Progenitor cell of endocrine pancreas (in vitro differentiated cells): ENCODE data around the gene RARB. TPM values are rescaled to one million over a fixed set of nuclear protein-coding genes. Genes with fewer than 3 reads are reported as not detected.

Experiments
- DNase-seq: peaks from one replicate; pipeline ENCODE4 v3.0.0; 2021; ENCODE audit warnings: low spot score; ENCODE audit not compliant: unreplicated experiment
- H3K27ac Mint-ChIP-seq: 2 replicates; pipeline ENCODE4 v1.8.0; 2021; ENCODE audit warnings: mild to moderate bottlenecking, moderate library complexity, mixed read lengths
- H3K27me3 Mint-ChIP-seq: 2 replicates; pipeline ENCODE4 v1.8.0; 2021; ENCODE audit warnings: mixed read lengths
- H3K36me3 Mint-ChIP-seq: 2 replicates; pipeline ENCODE4 v1.8.0; 2022; ENCODE audit warnings: mixed read lengths; ENCODE audit not compliant: insufficient read depth
- H3K4me1 Mint-ChIP-seq: 2 replicates; pipeline ENCODE4 v1.8.0; 2021; ENCODE audit warnings: low read depth, mixed read lengths
- H3K4me3 Mint-ChIP-seq: 2 replicates; pipeline ENCODE4 v1.8.0; 2021; ENCODE audit warnings: low read depth, mild to moderate bottlenecking, moderate library complexity, mixed read lengths
- H3K9me3 Mint-ChIP-seq: 2 replicates; pipeline ENCODE4 v1.8.0; 2021; ENCODE audit warnings: low read depth, mixed read lengths
- CTCF ChIP-seq: fragments of 200-600 bp; sonication (generic); IDR thresholded peaks from one replicate; pipeline ENCODE4 v1.5.0; 2021; ENCODE audit warnings: antibody characterized with exemption, mild to moderate bottlenecking; ENCODE audit not compliant: unreplicated experiment
- total RNA-seq: library from RNA; stranded (reverse); gene quantifications from 2 replicates; pipeline ENCODE4 v1.2.1, GENCODE V29; 2021

The RARB gene
- total RNA-seq, 1 donor from 2014 or later, result 30.0 TPM

DNA sequence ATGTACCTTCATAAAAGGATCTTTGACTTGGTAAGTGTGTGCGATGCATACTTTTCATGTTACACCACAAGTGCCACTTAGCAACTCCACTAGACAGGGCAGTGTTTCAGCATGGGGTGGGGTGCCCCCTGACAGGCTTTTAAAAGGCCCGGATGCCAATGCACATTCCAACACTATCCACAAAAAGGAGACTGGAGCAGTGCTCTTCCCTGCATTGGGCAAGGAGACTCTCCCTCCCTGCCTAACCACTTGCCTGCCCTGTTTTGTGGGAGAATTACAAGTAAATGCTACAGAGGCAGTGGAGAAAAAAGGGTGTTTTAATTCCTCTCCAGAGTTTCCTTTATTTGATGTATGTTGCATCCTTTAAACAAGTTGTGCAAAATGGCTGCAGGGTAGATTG is 1.7 kb upstream of the RARB start:
- Mint-ChIP-seq H3K9me3 (no peaks in the 10 kb centered on the region), H3K4me1 (peaks cover 44% of the 10 kb centered on the region)

DNA sequence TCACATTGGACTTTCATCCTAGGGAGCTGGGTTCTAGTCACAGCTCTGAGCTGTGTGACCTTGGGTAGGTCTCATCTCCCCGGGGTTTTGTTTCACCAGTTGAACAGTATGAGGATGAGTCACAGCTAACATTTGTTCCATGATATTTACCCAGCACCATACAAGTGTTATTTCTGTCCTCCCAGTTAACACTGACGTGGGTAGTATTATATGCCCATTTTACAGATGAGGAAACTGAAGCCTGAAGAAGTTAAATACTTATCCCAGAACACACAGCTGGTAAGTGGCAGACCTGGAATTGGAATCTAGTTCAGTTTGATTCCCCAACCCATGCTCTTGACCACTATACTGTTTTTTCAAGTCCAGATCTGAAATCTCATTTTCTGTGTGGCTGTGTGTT is 908 bp upstream of the RARB start:
- no peak for TF ChIP-seq CTCF
- H3K4me1 Mint-ChIP-seq, result peaks cover 48% of the 10 kb centered on the region
- no peaks in the 10 kb centered on the region for H3K27me3 Mint-ChIP-seq
- peak overlapping the region; percentile 95 for H3K4me3 Mint-ChIP-seq
- no peak for DNase-seq
- no peaks in the 10 kb centered on the region for H3K9me3 Mint-ChIP-seq
- H3K36me3 Mint-ChIP-seq, result no peaks in the 10 kb centered on the region
- peak overlapping the region; percentile 99 for H3K27ac Mint-ChIP-seq

More for the DNA sequence above, 1.7 kb upstream of the RARB start:
- no peak for DNase-seq
- H3K4me3 Mint-ChIP-seq, result peak overlapping the region; percentile 58
- peak overlapping the region; percentile 76 for H3K27ac Mint-ChIP-seq
- no peak for TF ChIP-seq CTCF
- H3K27me3 Mint-ChIP-seq, result no peaks in the 10 kb centered on the region
- no peaks in the 10 kb centered on the region for H3K36me3 Mint-ChIP-seq

- H3K4me1 Mint-ChIP-seq, result peaks cover 50% of the 10 kb centered on the region
- DNase-seq, result no peak
- peak overlapping the region; percentile 95 for H3K4me3 Mint-ChIP-seq
Measured at GRCh38 chr3:25427563-25427941, 511 bp upstream of the RARB start.

DNA sequence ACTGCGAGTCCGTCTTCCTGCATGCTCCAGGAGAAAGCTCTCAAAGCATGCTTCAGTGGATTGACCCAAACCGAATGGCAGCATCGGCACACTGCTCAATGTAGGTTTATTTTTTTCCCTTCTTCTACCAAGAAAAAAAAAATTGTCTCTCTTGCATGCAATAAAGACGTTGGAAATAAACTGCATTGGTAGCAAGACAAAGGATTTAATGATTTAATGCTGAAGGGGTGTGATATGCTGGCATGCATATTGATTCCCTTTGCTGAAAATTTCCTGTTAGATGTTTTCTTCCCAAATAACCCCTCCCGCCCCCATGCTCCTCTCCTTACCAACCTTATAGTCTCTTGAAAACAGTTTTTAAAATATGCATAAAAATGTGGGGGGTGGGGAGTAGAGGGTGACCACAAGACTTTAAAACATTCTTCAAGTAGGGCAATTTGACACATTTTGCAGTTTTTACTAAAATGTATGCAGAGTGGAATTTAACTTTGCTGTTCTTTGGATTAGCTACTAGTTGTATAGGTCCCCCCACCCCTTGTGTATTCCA is 799 bp downstream of the RARB start:
- peak overlapping the region; percentile 99 for H3K27ac Mint-ChIP-seq
- peaks cover 58% of the 10 kb centered on the region for H3K4me1 Mint-ChIP-seq
- no peak for TF ChIP-seq CTCF
- no peaks in the 10 kb centered on the region for H3K9me3 Mint-ChIP-seq
- peak overlapping the region; percentile 95 for H3K4me3 Mint-ChIP-seq
- H3K27me3 Mint-ChIP-seq, result no peaks in the 10 kb centered on the region
- DNase-seq, result no peak
- H3K36me3 Mint-ChIP-seq, result no peaks in the 10 kb centered on the region

More at GRCh38 chr3:25427563-25427941, 511 bp upstream of the RARB start:
- Mint-ChIP-seq H3K27me3 (no peaks in the 10 kb centered on the region), H3K27ac (peak overlapping the region; percentile 99), H3K36me3 (no peaks in the 10 kb centered on the region), H3K9me3 (no peaks in the 10 kb centered on the region)
- no peak for TF ChIP-seq CTCF

GRCh38 chr3:25429361-25430286 is 1.6 kb downstream of the RARB start:
- no peaks in the 10 kb centered on the region for H3K36me3 Mint-ChIP-seq
- H3K27ac Mint-ChIP-seq, result peak overlapping the region; percentile 99
- peak; percentile 14 for DNase-seq
- peaks cover 55% of the 10 kb centered on the region for H3K4me1 Mint-ChIP-seq
- H3K9me3 Mint-ChIP-seq, result no peaks in the 10 kb centered on the region
- no peaks in the 10 kb centered on the region for H3K27me3 Mint-ChIP-seq
- peak overlapping the region; percentile 95 for H3K4me3 Mint-ChIP-seq
- no peak for TF ChIP-seq CTCF
